HG02885 (cell line): ENCODE measurements around the gene PRRG2.

ENCODE experiments used
- ATAC-seq: cut with Tn5 transposase; IDR thresholded peaks from one replicate; pipeline ENCODE4 v1.9.1; 2021; ENCODE audit warnings: mild to moderate bottlenecking; ENCODE audit not compliant: unreplicated experiment, poor library complexity

Gene PRRG2

DNA sequence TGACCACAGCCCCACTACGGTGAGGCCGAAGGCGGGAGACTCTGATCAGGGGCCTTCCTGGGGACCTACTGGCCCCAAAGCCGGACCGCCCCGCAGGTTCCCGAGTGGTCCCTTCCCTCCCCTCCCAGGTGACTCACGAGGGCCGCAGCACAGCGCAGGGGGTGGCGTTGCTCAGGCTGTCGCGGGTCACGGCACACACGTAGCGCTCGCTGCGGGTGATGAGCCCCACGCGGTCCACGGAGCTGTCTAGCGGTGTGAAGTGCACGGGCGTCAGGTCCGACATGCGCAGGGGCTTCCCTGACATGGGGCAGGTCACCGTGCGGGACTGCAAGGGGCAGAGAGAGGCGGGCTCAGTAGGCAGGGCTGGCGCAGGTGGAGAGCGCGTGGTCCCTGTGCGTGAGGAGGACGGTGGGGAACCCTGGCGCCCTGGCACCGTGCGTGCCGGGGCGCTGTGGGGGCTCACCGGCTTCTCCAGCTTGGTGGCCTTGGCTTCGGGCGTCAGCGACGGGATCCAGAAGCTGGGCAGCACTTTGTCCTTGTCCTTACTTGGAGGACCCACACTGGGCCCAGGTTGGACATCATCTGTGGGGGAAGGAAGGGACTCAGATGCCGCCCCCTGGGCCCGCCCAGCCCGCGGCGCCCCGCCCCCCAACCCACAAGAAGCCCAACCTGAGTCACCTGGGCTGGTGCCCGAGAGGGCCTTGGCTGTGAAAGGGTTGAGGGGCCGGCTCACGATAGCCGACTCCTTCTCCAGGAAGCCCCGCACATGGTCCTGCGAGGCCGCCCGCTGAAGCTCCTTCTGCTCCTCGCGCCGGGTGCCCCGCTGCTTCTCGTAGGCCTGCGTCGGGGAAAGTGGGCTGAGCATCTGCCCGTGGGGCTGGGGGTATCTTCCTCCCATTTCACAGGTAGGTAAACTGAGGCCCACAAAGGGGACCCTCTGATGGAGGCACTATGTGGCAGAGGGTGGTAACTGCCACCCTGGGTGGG, 24.4 kb upstream of the PRRG2 start:
- no peak for ATAC-seq

DNA sequence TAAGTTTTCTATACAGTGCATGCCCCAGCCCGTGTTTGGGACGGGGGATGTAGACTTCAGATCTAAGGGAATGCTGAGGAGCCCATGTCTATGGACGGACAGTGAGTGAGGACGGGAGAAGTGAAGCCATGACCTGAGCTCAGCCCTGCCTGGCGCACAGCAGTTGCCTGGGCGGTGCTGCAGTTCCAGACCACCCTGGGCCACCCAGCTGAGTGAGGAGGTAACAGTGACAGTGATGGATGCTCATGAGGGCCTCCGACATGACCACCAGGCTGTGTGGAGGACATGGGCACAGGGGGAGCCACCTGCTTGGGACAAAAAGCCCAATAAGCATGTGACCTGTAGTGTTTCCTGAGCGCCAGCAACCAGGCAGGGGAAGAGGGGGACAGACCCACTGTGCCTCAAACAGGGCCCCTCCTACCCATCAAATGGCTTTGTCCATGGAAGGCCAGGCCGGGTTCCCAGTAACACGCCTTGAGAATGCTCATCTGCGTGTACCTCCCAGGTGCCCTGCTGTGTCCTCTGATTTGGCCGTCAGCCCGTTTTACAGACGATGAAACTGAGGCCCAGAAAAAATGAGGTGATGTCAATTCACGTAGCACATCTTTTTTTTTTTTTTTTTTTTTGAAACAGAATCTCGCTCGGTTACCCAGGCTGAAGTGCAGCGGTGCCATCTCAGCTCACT, 23.3 kb upstream of the PRRG2 start:
- no peak for ATAC-seq

DNA sequence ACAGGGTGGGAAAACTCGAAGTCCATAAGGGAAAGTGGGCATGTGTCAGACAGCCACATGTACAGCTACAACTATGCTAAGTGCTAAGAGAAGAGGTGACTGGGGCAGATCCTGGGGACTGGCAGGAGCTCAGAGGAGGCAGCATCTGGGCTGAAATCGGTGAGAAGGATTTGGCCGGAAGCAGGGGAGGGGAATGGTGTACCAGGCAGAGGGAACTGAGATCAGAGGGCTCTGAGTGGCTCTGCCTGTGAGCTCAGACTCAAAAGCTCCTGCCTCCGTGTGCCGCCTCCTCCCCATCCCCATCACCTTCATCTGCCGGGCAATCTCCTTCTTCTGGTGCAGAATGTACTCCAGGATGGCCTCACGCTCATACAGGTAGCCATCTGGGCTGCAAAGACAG, 22.5 kb upstream of the PRRG2 start:
- ATAC-seq: no peak

DNA sequence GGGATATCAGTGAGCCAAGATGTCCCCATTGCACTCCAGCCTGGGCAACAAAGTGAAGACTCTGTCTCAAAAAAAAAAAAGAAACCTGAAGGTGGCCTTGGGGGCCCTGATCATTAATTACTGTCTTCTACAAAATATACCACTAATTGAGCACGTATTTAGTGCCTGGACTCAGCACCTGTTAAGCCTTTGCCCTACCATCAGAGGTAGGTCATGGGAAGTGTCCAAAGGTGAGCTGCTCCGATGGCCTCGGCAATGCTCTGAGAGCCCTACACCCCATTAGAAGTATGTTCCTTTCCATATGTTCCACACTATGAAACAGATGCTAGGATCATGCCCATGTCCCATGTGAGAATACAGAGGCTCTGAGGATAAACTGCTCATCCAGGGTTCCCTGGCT, 21.7 kb upstream of the PRRG2 start:
- no peak for ATAC-seq

DNA sequence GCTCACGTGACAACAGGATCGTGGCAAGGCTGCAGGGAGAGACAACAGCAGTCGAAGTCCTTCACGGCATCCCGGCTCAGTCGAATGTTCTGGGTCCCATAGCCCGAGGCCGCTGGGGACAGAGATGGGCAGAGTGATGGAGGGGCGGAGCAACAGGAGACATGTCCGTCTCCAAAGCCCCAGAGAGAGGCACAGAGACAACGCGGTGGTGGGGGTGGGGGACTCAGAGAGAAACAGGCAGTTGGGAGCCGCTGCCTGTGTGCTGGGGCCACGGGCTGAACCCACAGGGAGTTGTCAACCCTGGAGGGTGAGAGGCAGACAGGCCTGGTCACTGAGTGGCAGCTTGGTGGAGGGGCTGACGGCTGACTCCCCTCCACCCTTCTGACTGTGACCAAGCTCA, 21.2 kb upstream of the PRRG2 start:
- no peak for ATAC-seq

DNA sequence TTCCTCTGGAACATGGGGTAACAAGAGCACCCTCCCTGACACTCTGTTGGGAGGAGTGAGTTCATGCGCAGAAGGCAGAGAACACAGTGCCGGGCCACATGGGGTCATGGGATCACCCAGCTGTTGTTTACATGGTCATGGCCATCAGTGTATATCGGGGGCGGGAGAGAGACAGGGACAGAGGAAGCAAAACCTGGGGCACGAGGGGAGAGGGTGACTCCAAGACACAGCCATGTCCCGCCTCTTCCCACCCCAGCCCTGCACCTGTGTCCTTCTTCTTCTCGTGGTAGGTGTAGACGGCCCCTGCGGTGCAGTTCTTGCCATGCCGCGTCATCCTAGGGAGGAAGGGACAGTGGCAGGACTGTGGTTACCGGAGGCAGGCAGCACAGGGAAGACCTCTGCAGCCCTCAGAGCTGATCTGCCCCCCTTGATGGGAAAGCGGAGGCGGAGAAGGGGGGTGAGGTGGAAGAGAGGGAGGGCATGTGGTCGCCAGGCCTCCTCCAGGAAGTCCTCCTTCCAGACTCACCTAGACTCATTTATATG, 20.7 kb upstream of the PRRG2 start:
- no peak for ATAC-seq

DNA sequence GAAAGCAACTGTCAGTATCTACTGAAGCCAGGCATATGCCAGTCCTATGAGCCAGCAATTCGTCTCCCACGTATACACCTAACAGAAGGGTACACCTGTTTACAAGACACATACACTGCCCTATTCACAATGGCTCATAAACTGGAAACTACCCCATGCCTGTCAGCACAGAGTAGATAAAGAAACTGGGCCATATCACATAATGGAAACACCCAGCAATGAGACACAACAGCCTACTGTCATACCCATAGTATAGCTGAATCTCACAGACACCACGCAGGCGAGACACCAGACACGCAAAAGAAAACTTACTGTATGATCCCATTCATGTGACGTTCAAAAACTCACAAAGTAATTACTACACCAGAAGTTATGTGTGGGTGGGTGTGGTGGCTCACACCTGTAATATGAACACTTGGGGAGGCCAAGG, 16.5 kb upstream of the PRRG2 start:
- ATAC-seq: no peak

DNA sequence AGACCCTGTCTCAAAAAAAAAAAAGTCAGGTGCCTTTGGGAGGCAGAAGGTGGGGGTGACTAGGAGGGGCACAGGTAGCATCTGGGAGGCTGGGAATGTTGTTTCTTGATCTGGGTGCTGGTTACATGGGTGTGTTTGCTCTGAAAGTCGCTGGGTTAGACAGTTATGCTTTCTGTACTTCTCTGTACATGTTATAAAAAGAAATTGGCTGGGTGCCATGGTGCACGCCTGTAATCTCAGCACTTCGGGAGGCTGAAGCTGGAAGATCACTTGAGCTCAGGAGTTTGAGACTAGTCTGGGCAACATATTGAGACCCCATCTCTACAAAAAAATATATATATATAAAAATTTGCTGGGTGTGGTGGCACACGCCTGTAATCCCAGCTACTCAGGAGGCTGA, 15.9 kb upstream of the PRRG2 start:
- no peak for ATAC-seq

DNA sequence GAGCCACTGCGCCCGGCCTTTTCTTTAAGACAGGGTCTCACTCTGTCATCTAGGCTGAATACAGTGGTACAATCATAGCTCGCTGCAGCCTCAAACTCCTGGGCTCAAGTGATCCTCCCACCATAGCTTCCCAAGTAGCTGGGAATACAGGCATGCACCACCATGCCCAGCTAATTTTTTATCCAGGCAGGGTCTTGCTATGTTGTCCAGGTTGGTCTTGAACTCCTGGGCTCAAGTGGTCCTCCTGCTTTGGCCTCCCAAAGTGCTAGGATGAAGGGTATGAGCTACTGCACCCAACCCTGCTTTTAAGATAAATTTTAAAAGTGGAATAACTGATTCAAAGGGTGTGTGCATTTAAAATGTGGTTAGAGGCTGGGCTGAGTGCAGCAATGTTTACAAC, 14.8 kb upstream of the PRRG2 start:
- no peak for ATAC-seq

DNA sequence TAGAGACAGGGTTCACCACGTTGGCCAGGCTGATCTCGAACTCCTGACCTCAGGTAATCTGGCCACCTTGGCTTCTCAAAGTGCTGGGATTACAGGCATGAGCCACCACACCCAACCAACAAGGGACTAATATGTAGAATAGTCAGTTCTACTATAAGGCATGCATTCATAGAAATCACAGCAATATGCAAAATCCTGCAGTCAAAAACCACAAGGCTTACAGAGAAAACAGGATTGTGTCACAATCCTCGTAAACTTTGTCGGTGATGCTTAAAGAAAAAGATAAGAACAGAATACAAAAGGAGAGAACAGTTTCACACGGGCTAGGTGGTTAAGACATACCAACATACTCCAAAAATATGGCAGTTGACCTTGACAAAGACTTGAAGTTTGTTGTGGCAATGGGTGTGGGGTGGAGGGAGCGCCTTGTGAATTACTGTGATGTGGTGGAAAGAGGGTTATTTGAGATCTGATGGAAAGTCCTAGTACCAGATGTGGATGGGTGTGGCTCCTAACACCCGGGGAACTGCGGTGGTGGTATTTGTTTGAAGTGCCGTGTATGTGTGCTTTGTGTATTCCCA, 13.2 kb upstream of the PRRG2 start:
- ATAC-seq: no peak

DNA sequence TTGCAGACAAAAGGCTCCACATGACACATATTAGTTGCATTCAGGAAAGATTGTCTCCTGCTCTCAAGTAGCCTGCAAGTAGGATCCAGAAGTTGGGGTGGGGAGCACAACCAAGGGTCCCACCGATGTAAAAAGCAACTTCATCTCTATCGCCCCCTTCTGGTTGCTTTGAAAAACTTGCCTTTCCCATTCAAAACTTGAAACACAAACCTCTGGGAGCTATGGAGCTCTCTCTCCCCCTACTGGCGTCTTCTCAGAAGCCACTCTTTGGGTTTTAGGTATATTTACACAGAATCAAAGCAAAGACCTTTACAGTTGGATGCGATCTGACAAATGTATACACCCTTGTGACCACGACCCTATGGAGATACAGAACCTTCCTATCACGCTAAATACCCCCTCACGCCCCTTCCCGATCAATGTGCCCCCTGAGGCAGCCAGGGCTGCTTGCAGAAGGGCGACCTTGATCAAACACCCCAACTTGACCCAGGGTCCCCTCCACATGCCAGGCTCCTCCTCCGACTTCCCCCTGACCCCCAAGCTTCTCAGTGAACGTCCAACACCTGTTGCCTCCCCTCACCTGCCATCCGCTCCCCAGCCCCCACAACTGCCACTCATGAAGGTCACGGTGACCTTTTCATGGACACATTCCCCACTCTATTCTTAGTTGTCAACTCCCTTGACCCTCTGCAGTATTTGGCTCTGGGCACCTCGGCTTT, 10.8 kb upstream of the PRRG2 start:
- ATAC-seq: no peak

DNA sequence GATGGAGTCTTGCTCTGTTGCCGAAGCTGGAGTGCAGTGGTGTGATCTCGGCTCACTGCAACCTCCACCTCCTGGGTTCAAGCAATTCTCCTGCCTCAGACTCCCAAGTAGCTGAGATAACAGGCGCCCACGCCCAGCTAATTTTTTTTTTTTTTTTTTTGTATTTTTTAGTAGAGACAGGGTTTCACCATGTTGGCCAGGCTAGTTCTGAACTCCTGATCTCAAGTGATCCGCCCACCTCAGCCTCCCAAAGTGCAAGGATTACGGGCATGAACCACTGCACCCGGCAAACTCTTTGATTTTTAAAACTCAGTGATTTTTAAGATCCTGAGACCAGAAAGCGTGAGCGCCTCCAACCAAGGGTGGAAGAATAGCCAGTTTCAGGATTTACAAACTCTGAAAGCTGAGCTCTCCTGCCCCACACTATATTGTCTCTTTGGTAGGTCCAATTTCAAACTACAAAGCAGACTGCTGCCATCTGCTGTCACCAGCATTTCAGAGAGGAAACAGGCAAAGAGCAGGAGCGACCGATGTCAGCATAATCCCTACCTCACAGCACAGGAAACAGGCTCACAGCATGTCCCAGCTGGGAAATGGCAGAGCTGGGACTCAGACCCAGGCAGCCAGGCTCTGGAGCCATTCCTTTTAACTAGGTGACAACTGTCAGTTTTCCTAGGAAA, 10.0 kb upstream of the PRRG2 start:
- ATAC-seq: no peak

DNA sequence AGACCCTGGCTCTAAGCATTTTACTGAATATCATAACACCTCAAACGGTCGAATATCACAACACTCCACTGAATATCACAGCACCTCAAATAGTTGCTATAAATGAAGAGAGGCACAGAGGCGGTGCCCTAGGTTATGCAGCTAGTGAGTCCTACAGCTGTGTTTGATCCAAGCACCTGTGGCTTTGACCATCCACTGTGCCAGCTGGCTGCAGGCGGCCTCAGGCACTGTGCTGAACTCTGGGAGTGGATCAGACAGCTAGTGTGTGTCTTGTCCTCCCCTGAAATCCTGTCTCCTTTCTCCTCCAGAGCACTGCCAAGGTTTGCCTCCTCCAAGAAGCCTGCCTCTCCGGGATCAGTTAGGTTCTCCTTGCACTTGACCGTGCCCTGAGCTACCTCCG, 8.1 kb upstream of the PRRG2 start:
- no peak for ATAC-seq

DNA sequence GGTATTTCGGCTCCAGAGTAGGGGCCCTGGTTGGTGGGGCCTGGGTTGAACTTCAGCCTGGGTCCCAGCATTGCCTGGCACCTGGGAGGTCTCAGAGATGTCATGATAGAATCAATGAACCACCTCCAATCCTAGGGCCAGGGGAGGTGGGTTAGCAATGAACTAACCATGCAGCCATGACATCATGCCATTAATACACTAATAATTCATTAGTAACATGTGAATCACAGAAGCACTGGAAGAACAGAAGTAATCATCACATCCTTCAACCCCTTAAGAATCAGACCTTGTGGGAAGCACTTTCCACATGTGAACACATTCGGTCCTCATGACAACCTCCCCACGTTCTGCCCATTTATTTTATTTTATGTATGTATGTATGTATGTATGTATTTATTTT, 7.7 kb upstream of the PRRG2 start:
- no peak for ATAC-seq

DNA sequence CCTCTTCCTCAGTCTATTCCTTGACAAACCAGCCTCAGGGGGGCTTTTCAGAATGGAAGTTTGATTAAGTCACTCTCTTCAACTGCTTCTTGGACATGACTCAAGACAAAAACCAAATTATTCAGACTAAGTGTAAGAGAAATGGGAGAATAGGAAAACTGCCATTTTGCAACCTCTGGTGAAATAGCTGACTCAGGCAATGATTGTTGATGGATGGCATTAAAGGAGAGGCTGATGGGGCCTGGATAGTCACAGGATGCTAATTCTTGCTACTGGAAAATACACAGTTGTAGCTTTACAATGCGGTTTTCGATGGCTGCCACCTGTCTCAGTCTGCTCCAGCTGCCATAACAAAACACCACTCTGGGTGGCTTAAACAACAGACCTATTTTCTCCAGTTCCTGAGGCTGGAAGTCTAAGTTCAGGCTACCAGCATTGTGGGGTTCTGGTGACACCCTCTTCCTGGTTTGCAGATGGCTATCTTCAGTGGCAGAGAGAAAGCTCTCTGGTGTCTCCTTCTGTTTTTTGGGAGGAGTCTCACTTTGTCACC, 6.8 kb upstream of the PRRG2 start:
- ATAC-seq: no peak

DNA sequence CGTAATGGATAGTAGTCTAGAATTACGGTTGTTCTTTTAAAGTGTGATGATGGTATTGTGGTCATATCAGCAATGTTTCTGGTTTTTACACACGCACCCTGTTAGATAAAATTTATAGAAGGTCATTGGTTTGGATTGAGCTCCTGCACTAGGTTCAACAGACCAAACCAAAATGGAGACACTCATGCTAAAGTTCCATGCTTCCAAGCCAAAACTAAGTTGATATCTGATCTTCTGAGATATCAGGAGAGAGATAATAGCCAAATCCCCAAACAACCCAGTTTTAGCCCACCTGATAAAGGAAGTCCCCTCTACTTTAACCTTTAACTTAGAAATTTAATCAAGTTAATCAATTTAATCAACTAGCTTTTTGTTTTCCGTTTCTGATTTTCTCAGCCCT, 1.9 kb upstream of the PRRG2 start:
- no peak for ATAC-seq

DNA sequence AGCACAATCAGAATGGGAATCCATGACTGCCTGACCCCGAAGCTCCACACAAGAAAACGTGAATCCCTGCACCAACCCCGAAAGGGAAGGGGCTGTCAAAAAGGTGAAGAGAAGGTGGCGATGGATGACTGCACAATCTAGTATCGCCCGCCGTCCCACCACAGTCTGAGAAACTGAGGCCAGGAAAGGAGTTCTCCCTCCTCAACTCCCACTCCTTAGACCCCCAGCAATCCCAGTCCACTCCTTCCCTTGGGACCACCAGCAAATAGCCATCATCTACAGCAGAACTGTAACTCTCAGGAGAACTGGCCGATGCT, 1.2 kb upstream of the PRRG2 start:
- ATAC-seq: no peak

DNA sequence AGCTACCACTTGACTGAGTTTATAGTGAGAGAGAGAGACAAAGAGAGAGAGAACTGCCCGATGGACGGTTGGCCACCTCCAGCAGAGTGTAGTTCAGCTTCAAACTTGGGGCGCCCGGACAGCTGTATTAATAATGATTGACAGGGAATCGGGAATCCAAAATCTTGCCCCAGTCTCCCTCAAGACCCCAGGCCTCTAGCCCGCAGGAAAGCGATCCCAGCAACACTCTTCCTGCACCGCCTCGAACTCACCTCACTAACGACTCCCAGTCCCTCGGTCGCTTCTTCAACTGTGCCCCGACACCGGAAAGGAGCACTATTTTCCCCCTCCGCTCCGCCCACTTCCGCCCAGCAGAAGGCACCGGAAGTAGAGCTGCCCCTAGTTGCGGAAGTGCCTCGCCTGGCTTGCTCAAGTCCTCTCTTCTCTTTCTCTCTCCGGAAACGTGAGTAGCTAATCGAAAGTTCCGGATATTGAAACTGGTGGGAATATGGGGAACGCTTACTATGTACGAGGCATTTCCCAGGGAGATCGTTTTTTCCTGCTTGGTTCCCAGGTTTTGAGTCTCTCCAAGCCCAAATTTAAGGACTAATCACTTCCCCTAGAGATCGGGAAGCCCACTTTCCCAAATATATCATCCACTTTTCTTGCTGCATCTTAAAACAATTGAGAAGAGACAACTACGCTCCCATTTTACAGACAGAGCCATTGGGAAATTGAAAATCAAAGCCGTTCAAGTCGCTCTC, 681 bp upstream of the PRRG2 start, which contains the start of gene NOSIP:
TSS of gene NOSIP (minus strand) at position 293 of the 743 bp plus-strand sequence. CDS start 19,865 bp downstream, outside the sequence.
- peak; percentile 94 for ATAC-seq

DNA sequence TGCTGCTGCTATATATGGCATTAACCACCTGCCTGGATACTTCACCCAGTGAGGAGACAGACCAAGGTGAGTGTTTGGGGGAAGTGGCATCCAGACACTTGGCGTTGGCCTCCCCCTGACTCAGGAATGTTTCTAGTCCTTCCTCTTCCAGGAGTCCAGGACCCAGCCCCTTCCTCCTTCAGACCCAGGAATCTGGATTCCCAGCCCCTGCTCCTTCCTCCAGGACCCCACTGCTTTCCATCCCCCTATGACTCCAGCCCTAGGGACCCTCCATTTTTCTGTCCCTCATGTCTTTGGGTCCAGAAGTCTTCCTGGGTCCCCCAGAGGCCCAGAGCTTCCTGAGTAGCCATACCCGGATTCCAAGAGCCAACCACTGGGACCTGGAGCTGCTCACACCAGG, 2.1 kb downstream of the PRRG2 start:
- no peak for ATAC-seq
